NT2/D1 (cell line): Measurements from ENCODE around the gene OPHN1.

Source experiments
- DNase-seq: peaks from one replicate; pipeline ENCODE4 v3.0.0-alpha.2; 2011; ENCODE audit warnings: low read depth, low spot score
- H3K27me3 ChIP-seq: 2 replicates; pipeline ENCODE4 v1.6.0; 2011; ENCODE audit warnings: mild to moderate bottlenecking; ENCODE audit not compliant: insufficient read length, insufficient read depth
- H3K36me3 ChIP-seq: 2 replicates; pipeline ENCODE4 v1.6.1; 2011; ENCODE audit warnings: mild to moderate bottlenecking, low read length, mixed read lengths; ENCODE audit not compliant: insufficient read depth, insufficient read length
- H3K4me1 ChIP-seq: 2 replicates; pipeline ENCODE4 v1.5.1; 2011; ENCODE audit not compliant: insufficient read depth, insufficient read length
- H3K4me3 ChIP-seq: 2 replicates; pipeline ENCODE4 v1.5.1; 2011; ENCODE audit warnings: low read depth; ENCODE audit not compliant: insufficient read length
- H3K9ac ChIP-seq: 2 replicates; pipeline ENCODE4 v1.6.0; 2011; ENCODE audit warnings: low read depth; ENCODE audit not compliant: insufficient read length
- H3K9me3 ChIP-seq: 2 replicates; pipeline ENCODE4 v1.5.1; 2011; ENCODE audit warnings: mild to moderate bottlenecking, low read length; ENCODE audit not compliant: insufficient read depth
- SUZ12 ChIP-seq: IDR thresholded peaks from 2 replicates; pipeline ENCODE4 v1.6.1; 2011; ENCODE audit not compliant: insufficient read length, insufficient read depth; ENCODE audit errors: extremely low read depth
- YY1 ChIP-seq: IDR thresholded peaks from 2 replicates; pipeline ENCODE4 v1.6.1; 2011; ENCODE audit not compliant: insufficient read length, insufficient read depth
- ZNF274 ChIP-seq: IDR thresholded peaks from 2 replicates; pipeline ENCODE4 v1.6.1; 2011; ENCODE audit warnings: mild to moderate bottlenecking, low read depth, low read length

The OPHN1 gene

DNA sequence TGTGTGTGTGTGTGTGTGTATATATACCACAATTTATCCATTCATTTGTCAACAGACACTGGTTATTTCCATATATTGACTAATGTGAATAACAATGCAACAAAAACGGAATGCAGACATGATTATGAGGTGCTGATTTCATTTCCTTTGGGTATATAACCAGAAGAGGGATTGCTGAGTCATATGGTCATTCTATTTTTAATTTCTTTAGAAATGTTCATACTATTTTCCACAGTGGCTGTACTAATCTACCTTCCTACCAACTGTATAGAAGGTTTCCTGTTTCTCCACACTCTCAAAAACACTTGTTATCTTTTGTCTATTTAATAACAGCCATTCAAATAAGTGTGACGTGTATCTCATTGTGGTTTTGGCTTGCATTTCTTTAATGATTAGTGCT is 269.9 kb downstream of the OPHN1 start:
- no peak overlapping the region for H3K4me3 ChIP-seq
- no peaks in the 10 kb centered on the region for H3K9me3 ChIP-seq
- DNase-seq = no peak
- H3K27me3 ChIP-seq = no peaks in the 10 kb centered on the region
- no peak overlapping the region for H3K9ac ChIP-seq
- no peaks in the 10 kb centered on the region for H3K4me1 ChIP-seq
- TF ChIP-seq SUZ12 (no peak), ZNF274 (no peak), YY1 (no peak)
- H3K36me3 ChIP-seq = no peaks in the 10 kb centered on the region

DNA sequence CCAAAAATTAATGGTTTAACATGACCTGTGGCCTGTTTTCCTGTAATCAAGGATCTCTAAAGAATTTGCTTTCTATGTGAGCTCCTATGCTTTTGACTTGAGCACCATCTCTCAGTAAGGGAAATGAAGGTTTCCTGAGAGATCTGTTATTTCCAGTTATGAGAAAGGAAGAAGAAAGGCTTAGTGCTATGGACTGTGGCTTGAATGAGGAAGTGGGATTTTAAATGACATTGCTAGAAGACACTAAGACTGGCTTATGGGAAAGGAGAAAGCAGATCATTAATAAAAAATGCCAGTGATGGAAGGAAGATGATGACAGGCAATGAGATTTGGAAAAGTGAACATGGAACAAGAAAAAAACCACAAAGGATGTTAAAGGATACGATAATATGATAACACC is 285.4 kb downstream of the OPHN1 start:
- Histone ChIP-seq H3K9me3 (no peaks in the 10 kb centered on the region), H3K27me3 (no peaks in the 10 kb centered on the region), H3K4me1 (no peaks in the 10 kb centered on the region), H3K9ac (no peak overlapping the region), H3K36me3 (no peaks in the 10 kb centered on the region), H3K4me3 (no peak overlapping the region)
- TF ChIP-seq SUZ12 = no peak
- no peak for TF ChIP-seq YY1
- TF ChIP-seq ZNF274 = no peak
- DNase-seq = no peak

GRCh38 chrX:68146054-68146453 is 287.2 kb downstream of the OPHN1 start:
- no peak for TF ChIP-seq ZNF274
- TF ChIP-seq YY1 = no peak
- no peak for TF ChIP-seq SUZ12
- Histone ChIP-seq H3K4me1 (no peaks in the 10 kb centered on the region), H3K36me3 (no peaks in the 10 kb centered on the region), H3K27me3 (no peaks in the 10 kb centered on the region), H3K4me3 (no peak overlapping the region), H3K9ac (no peak overlapping the region), H3K9me3 (no peaks in the 10 kb centered on the region)
- DNase-seq = peak; percentile 16

DNA sequence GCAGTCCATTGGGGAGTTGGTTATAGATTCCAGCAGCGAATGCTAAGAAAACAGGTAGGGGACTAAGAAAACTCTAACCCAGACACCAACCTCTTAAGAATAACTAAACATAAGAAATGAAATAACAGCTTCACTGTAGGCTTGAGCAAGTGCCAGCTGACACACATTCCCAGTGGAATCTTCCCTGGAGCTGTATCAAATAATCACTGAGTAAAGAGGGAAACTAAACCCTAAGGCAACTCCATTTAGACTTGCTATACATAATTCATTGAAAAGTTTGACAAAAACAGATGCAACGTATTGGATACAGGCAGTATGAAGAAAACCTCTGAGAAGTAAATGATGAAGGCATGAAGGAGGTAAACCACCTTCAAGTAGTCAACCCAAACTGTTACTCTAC is 293.5 kb downstream of the OPHN1 start:
- H3K4me3 ChIP-seq = no peak overlapping the region
- no peaks in the 10 kb centered on the region for H3K9me3 ChIP-seq
- H3K9ac ChIP-seq = no peak overlapping the region
- H3K27me3 ChIP-seq = no peaks in the 10 kb centered on the region
- no peaks in the 10 kb centered on the region for H3K4me1 ChIP-seq
- DNase-seq = no peak
- TF ChIP-seq SUZ12 (no peak), YY1 (no peak), ZNF274 (no peak)
- no peaks in the 10 kb centered on the region for H3K36me3 ChIP-seq

DNA sequence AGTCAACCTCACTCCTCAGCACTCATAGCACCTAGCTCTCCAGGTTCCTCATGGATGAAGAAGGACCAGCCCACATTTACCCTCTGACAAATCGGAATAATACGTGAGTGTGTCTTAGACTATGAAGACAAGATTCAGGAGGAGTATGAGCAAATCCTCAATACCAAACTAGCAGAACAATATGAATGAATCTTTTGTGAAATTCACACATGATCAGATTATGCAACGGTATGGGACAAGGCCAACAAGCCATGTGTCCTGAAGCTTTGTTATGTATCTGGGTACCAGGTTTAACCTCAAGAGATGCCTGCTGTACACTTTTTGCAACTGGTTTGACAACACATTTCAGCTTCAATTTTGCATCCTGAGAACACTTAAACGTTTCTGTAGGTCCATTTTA is 300.1 kb downstream of the OPHN1 start:
- Histone ChIP-seq H3K36me3 (no peaks in the 10 kb centered on the region), H3K9ac (no peak overlapping the region), H3K4me1 (no peaks in the 10 kb centered on the region), H3K27me3 (no peaks in the 10 kb centered on the region), H3K9me3 (no peaks in the 10 kb centered on the region), H3K4me3 (no peak overlapping the region)
- DNase-seq = no peak
- TF ChIP-seq YY1 (no peak), SUZ12 (no peak), ZNF274 (no peak)

- TF ChIP-seq SUZ12 = no peak
- TF ChIP-seq ZNF274 = no peak
- TF ChIP-seq YY1 = no peak
Measured at GRCh38 chrX:68132749-68133148, 300.5 kb downstream of the OPHN1 start.

GRCh38 chrX:68121835-68122234 is 311.5 kb downstream of the OPHN1 start:
- no peak overlapping the region for H3K9ac ChIP-seq
- no peak overlapping the region for H3K4me3 ChIP-seq
- no peaks in the 10 kb centered on the region for H3K27me3 ChIP-seq
- no peak for DNase-seq
- no peaks in the 10 kb centered on the region for H3K36me3 ChIP-seq
- TF ChIP-seq ZNF274 (no peak), SUZ12 (no peak), YY1 (no peak)
- H3K4me1 ChIP-seq = no peaks in the 10 kb centered on the region
- H3K9me3 ChIP-seq = no peaks in the 10 kb centered on the region

More at GRCh38 chrX:68132749-68133148, 300.5 kb downstream of the OPHN1 start:
- no peaks in the 10 kb centered on the region for H3K36me3 ChIP-seq
- DNase-seq = no peak
- no peaks in the 10 kb centered on the region for H3K9me3 ChIP-seq
- H3K4me3 ChIP-seq = no peak overlapping the region
- no peaks in the 10 kb centered on the region for H3K4me1 ChIP-seq
- no peak overlapping the region for H3K9ac ChIP-seq
- H3K27me3 ChIP-seq = no peaks in the 10 kb centered on the region

GRCh38 chrX:68121371-68121770 is 311.9 kb downstream of the OPHN1 start:
- no peak overlapping the region for H3K4me3 ChIP-seq
- no peak for DNase-seq
- H3K9ac ChIP-seq = no peak overlapping the region
- TF ChIP-seq SUZ12 (no peak), ZNF274 (no peak), YY1 (no peak)
- H3K4me1 ChIP-seq = no peaks in the 10 kb centered on the region
- no peaks in the 10 kb centered on the region for H3K36me3 ChIP-seq
- H3K9me3 ChIP-seq = no peaks in the 10 kb centered on the region
- no peaks in the 10 kb centered on the region for H3K27me3 ChIP-seq
